SU-DHL-6 (cell line): Measurements from ENCODE around the gene CLDN19.

Experiments
- CTCF ChIP-seq: fragments of 200-600 bp; sonication (generic); IDR thresholded peaks from one replicate; pipeline ENCODE4 v1.5.1; 2017; ENCODE audit warnings: antibody characterized with exemption, mild to moderate bottlenecking, low read length, moderate library complexity; ENCODE audit not compliant: insufficient read depth, poor library complexity, severe bottlenecking
- EZH2phosphoT487 ChIP-seq: fragments of 200-600 bp; sonication (generic), shearing (Covaris generic); conservative IDR thresholded peaks from 2 replicates; pipeline ENCODE4 v1.6.1; 2018; ENCODE audit warnings: mild to moderate bottlenecking, antibody characterized with exemption, low read length, moderate library complexity, mixed read lengths

GRCh38 chr1:42753070-42753469 lies 13.0 kb upstream of the CLDN19 start:
- TF ChIP-seq CTCF (no peak), EZH2phosphoT487 (no peak)
